Islet of Langerhans (tissue), 1 donor: ENCODE measurements around the gene LAMTOR2.
"Not testable (repeated sequence)": the region's sequence is repeated elsewhere in the genome, so short reads cannot be mapped to it uniquely, and the experiment has no call there.

Source experiments
- FAIRE-seq: peaks from one replicate; lab custom pipeline; 2011; peaks lifted over from hg19 to GRCh38; lab: Jason Lieb, UNC

The LAMTOR2 gene

DNA sequence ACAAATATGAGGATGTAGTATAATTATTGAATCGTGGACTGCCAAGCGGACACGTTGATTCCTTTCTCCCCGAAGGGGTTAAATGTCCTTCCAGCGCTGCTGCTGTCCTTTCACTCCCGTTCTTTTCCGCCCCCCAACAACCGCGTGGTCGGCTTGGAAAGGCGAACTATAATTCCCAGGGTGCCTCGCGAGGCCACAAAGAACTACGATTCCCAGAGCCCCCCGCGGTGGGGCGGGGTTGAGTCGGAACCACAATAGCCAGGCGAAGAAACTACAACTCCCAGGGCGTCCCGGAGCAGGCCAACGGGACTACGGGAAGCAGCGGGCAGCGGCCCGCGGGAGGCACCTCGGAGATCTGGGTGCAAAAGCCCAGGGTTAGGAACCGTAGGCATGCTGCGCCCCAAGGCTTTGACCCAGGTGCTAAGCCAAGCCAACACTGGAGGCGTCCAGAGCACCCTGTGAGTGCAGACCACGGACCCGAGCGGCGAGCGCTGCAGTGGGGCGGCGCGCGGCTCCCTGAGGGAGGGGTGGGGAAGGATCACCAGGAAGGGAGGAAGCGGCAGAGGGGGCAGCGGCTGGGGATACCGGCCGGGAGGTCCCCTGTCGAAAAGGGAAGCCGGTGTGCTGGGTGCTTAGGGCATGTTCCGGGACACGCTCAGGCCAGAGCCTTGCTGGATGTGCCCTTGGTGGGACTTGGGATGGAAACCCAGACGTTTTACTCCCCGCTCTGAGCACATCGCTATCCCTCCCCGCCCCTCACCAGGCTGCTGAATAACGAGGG, at the start of gene LAMTOR2:
TSS of gene LAMTOR2 (plus strand) at position 283 of the 781 bp plus-strand sequence. CDS start at position 391, 108 bp downstream.
- no peak for FAIRE-seq

DNA sequence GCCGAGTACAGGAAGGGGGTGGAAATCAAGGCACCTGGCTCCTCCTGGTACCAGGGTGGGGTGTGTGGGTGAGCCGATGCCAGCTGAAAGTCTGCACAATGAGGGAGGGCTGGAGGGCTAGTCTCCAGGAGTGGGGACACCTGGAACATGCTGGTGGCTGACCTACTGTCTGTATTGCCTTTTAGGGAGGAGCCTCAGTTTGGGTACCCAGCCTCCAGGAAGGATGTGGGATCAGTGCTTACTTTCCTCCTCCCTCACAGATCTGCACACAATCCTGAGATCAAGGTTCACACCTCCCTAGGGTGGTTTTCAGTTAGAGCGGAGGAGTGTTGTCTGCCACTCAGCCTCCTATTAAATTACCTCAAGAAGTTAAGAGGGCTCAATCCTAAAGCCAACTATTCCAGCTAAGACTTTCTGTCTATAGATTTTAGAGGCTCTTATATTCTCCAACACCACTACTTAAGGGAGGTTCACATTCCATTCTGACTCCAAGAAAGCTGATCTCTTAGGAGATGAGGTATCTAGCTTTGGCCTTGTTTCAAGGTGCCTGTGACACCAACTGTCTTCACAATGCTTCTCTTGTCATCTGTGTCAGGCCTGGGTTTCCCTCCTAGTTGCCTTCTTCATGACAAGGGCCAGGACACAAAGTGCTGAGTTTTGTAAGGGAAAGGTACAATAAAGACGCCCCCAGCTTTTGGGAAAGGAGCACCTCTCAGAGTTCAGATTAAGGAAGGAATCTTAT, 49.6 kb upstream of the LAMTOR2 start:
- no peak for FAIRE-seq

DNA sequence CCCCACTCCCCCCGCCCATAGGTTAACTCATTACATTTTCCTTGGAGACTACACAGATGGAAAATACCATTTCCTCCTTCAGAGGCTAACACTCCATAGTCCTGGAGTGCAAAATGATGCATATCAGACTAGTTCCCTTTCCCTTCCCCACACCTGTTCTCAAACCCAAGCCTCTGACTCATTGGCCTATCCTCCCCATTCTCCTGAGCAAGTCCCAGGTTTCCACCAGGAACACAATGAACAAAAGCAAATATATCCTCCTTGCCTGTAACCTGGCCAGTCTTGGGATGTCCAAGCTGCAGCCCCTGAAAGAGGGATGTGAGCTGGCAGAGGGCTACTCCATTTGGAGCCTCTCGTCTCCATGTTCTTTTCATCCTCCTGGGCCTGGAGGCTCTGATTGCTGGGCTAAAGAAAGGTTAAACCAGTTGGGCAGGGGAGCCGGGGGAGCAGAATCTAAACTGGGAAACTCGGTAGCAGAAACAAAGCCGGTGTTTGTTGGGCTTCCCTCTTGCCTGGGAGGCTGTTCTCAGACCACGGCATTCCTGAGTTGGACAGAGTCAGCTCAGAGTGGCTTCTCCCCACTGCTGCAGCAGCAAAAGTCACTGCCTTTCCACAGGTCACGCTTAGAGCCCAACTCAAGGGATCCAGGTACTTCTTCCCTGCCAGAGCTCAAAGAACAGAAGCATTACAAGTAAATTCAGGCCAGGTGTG, 47.8 kb upstream of the LAMTOR2 start:
- no peak for FAIRE-seq

DNA sequence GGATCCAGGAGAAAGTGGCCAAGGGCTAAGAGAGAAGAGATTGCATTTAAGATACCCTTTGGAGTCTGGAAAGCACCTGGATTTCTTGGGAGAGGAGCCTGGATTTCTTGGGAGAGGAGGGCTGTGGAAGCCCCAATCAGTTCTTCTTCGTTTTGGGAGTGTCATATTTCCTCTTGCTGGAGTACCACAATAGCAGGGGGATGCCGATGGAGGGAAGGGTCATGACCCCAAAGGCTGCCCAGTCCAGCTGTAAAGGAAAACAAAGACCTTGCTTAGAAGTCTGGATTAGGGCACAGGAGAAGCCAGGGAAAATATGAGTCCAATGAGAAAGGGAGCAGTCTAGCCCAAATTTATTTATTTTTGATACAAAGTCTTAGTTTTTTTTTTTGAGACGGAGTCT, 45.2 kb upstream of the LAMTOR2 start:
- FAIRE-seq, result no peak

DNA sequence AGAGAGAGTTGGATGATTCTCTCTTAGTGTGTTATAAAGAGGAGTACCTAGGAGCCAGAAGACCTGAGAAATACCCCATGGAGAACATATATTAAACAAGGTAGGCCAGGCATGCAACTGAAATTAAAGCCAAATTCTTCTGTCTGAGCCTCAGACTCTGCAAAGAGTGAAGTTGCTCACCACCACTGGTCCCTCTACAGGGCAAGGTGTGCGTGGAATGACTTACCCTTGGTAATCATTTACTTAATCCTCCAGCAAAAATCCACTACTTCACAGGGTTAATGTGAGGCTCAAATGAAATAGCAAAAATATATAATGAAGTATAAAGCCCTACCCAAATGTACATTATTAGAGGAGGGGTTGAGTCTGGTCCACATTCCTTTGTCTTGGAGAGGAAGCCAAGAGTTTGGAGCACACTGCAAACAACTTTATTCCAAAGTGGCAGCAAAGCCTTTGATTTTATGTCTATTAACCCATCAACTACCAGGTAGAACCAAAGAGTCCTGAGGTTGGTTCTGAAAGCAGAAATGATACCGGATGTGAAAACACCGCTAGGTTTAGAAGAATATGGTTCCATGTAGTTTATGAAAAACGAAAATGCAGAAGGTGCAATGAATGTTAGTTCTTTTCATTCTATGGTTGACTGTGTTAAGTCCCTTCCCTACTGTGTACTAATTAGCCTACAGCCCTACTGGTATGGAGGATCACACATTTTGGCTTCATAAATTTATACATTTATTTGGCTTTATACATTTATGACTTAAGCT, 42.3 kb upstream of the LAMTOR2 start:
- FAIRE-seq, result no peak

DNA sequence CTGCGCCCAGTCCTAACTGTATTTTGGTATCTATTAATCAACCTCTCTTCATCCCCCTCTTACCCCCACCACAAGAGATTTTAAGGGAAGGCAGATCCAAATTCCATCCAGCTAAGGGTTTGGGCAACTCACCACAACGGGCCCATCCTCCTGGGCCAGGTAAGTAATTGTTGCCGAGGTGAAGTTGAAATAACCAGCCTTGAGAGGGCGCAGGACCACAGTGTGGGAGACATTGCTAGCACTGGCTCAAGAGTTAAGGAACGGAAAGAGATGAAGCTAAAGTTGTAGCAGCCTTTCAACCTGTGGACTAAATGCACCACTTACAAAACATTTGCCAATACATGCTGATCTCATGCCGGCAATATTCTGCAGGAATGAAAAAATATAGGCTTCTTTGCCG, 39.8 kb upstream of the LAMTOR2 start:
- no peak for FAIRE-seq

DNA sequence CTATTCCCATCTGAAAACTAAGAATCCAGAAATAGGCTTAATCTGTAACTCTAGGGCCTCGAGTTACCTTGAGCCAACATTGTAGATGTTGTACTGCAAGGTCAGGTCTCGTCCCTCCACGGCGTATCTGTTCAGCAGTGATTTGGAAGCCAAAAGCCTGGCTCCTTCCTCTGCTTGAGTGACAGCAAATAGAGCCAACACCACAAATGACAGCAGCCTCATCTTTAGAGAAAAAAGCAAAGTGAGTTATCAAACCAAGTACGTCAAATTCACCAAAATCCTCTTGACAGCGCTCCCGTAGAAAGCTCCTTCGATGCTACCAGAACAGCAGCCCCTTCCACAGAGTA, 34.7 kb upstream of the LAMTOR2 start:
- FAIRE-seq, result no peak

DNA sequence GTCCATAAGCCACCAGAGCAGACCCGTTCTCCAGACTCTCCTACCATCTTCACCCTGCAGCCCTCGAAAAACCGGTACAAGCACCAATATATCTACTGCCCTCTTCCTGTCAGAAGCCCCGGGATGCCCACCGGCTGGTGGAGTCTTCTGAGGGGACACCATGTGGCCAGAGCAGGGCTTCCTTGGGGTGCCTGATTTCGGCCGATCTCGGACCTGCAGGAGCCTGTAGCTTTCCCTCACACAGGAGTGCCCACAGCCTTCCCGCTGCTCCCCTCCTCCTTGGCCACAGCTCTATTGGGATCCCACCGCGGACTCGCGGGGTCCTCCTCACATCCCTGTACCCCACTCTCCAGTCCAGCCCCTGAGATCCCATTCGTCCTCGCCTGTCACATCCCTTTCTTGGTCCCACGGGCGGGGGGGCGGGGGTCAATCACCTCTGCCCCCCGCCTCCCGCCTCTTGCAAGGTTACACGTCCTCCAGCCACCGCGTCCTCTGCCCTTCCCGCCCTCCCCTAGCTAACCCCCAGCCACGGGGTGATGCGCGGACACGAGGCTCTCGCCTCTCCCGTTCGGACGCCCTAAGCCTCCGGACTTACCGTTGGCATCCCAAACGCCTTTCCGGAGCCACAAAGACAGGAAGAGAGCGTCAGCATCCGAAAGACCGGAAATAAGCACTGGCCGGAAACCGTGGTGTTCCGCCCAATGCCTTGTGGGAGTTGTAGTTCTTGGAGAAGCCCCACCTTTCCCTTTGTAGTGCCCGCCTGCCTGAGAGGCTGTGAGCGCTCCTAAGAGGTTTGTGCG, 34.1 kb upstream of the LAMTOR2 start, which contains the start of gene SSR2:
TSS of gene SSR2 (minus strand) at position 659 of the 800 bp plus-strand sequence. CDS start 784 bp downstream, outside the sequence.
- peak; percentile 79 for FAIRE-seq

DNA sequence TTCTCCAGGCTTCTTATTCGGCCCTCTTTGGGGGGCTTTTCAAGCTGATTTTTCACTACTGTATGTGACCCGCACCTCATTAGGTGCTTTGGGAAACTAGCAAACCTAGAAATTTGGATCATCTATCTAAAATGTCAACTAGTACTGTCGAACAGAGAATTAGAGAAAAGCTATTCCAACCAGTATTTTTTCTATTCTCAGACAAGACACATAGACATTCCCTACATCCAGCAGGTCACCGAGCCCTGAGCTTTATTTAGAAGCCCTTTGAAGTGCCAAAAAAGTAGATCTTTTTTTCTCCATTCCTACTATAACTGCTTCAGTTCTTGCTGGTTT, 33.5 kb upstream of the LAMTOR2 start:
- FAIRE-seq, result no peak

DNA sequence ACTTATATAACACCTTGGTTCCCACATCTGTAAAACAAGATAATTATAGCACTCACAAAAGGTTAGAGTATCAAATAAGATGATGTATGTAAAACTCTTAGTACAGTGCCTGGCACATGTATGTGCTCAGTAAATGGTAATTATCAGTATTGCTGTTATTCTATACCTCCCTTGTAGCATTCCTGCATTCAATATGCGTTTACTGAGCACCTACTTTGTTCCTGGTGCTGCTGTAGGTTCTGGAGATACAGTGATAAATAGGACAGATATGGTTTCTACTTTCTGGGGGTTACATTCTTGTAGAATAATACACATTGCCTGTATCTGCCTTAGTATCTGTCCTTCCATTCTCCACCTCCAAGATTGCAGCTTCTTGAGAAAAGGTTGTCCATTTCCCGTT, 32.6 kb upstream of the LAMTOR2 start:
- FAIRE-seq, result no peak

DNA sequence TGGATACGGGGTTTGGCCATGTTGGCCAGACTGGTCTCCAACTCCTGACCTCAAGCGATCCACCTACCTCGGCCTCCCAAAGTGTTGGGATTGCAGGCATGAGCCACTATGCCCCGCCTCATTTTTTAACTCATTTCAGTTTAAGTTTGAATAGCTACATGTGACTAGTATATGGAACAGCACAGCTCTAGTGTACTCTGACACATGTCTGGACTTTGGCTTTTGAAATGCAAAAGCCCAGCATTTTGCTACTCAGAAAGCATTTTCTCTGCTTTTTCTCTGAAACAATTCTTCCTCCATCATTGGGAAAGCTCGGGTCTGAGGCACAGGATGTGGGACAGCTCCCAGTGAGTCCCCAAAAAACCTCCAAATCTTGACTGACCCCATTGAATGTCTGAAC, 29.8 kb upstream of the LAMTOR2 start:
- no peak for FAIRE-seq

DNA sequence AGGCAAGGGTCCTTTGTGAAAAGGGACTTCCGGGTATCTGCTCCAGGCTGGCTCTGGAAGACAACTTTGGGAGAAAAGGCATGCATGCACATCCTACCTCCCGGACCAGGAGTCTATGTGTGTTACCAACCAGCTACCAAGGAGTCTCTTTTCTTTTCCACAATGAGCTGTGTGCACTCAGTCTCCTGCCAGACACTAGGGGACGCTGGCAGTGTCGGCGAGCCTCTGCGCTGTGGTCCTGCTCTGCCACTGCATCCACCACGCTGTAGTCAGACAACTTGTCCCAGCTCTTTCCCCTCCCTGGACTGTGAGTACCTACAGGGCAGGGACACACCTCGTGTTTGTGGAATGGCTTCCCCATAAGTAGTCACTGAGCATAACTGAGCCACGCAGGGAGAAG, 28.7 kb upstream of the LAMTOR2 start:
- FAIRE-seq, result no peak

DNA sequence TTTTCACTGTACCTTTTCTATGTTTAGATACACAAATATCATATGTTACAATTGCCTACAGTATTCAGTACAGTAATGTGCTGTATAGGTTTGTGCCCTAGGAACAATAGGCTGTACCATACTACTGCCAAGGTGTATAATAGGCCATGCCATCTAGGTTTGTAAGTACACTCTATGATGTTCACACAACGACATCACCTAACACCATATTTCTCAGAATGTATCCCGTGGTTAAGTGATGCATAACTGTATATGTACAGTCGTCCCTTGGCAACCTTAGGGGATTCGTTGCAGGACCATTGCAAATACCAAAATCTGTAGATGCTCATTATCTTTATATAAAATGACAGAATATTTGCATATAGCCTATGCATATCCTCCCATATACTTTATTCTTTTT, 28.0 kb upstream of the LAMTOR2 start:
- FAIRE-seq, result no peak

DNA sequence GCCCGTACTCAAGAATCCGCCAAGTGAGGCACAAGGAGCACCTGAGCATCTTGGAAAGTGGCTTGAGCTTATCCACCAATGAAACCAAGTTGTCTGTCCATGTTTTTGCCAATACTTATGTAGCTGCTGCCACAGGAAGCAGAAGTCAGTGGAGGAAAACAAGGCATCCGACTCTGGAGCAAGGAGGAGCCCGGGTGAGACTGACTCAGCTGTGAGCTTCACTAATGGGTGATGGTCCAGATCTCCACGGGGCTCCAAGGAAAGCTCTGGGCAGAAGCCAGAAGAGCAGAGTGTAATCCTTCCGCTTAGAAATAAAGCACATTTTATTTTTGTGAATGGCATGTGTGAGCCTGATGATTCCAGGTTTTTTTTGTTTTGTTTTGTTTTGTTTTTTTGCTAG, 21.6 kb upstream of the LAMTOR2 start:
- no peak for FAIRE-seq

DNA sequence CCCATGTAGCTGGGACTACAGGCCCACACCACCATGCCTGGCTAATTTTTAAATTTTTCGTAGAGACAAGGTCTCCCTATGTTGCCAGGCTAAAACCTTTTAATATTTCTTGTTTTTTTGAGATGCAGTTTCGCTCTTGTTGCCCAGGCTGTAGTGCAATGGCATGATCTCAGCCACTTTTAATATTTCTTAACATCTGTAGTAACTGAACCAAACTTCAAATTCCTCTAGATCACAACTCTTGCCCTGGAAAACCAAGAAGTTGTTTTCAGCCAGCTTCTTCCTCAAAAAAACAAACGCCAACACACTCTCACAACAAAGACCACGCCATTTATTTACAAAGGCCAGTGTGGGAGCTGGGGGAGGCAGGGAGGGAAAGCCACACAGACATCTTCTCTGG, 19.6 kb upstream of the LAMTOR2 start:
- not testable (repeated sequence) for FAIRE-seq

DNA sequence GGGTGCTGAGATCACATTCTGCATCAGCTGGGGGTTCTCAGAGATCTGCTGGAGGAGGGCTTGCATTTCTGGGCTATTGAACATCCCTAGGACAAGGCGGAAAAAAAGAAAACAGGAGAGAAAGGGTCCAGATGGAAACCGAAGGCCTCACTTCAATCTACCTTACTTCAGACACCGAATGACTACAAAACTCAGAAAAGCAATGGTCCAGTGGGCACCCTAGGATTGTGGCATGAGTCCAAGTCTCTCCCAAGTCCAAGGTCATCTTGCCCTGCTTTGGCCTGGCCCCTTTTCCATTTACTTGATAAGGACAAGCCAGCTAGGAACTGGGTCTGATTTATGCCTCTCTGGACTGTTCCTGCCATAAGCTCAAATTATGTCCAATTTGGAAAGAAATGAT, 11.8 kb upstream of the LAMTOR2 start:
- no peak for FAIRE-seq

DNA sequence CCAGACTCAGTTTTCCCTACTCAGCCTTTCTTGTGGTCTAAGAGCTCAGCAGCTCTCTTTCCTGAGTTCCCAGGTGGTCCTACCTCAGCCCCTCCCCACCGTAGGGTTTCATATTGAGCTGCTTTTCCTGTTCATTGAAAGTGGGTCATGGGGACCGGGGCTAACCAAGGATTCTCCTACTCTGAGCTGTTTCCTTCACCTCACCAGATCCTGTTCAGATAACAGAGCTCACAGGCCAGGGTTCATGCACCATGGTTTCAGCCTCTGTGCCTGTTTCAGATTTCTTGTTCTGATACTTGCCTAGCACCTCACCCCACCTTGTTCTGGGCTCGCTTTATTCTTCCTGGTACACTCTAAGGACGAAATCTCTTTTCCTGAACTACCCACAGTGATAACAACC, 9.5 kb upstream of the LAMTOR2 start:
- no peak for FAIRE-seq

DNA sequence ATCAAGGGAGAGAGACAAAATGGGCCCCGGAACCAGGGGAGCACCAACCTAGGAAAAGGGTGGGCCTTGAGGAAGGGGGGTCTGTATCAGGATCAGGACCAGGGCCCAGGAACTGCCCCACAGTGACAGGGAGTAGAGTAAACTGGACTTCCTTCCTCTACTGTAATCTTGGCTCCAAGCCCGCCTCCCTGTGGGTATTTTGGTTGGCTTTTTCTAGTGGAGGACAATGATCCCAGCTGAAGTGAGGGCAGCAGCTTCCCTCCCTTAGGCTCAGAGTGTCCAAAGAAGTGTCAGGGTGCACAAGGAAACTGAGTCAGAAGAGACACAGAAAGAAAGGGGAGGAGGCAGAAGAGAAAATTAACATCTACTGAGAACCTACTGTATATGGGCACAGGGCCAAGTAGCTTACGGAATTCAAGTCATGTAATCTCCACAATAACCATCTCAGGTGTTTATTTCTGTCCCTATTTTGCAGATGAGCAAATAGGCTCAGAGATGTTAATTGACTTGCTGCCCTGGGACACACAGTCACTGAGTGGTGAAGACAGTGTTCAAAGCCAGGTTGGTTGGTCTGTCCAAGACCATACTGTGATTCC, 5.8 kb upstream of the LAMTOR2 start:
- FAIRE-seq, result no peak

DNA sequence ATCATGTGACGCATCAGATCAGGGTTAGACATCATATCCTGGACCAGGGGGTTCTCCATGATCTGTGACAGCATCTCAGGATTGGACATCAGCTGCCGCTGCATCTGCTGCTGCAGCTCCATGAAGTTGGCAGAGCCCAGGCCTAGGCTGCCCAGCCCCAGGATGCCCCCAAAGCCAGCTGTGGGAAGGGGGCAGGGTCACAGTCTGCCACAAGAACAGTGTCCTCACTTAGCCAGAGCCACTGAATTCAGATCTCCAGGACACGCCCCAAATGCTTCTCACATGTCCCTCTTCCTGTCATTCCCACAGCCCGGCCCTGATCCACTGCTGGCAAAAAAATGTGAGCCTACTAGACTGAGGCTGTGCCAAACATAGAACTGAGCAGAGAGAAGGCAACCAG, 4.2 kb upstream of the LAMTOR2 start:
- no peak for FAIRE-seq

DNA sequence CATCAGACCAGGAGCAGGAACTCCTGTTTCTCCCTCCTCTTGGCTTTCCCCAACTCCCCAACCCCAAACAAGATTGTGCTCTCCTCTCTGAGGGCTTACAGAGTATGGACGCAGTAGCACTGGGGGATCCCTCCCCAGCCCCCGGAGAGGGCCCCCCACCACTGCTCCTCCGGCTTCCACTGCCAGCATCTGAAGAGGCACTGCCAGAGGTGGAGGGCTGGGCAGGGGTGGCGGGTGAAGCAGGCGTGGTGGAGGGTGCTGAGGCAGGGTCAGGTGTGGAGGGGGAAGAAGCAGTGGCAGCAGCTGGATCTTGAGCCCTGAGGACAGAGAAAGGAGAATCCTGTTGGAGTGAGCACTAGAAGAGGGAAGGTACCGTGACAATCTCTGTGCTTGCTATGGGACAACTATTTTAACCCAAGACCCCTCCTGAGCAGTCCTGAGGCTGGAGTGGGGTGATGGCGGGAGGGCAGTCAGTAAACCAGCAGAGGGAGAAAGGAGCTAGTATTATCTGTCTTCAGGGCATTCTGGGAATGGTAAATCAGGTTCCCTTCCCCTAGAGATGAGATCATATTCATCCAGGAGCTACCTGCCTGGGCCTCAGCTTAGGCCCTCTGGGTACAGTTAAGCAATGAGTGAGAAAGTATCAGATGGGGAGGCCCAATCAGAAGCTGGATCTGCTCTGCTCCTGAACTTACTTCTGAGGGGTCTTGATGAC, 3.4 kb upstream of the LAMTOR2 start:
- FAIRE-seq, result no peak
